ENCODE data around the gene UEVLD.

GRCh38 chr11:18599739-18600230, 11.3 kb upstream of the UEVLD start, which contains the start of gene MISFA:
- TF ChIP-seq, protein P1, sequence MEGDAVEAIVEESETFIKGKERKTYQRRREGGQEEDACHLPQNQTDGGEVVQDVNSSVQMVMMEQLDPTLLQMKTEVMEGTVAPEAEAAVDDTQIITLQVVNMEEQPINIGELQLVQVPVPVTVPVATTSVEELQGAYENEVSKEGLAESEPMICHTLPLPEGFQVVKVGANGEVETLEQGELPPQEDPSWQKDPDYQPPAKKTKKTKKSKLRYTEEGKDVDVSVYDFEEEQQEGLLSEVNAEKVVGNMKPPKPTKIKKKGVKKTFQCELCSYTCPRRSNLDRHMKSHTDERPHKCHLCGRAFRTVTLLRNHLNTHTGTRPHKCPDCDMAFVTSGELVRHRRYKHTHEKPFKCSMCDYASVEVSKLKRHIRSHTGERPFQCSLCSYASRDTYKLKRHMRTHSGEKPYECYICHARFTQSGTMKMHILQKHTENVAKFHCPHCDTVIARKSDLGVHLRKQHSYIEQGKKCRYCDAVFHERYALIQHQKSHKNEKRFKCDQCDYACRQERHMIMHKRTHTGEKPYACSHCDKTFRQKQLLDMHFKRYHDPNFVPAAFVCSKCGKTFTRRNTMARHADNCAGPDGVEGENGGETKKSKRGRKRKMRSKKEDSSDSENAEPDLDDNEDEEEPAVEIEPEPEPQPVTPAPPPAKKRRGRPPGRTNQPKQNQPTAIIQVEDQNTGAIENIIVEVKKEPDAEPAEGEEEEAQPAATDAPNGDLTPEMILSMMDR (IDR thresholded peaks at IDR 0.05) = no peak
- TF ChIP-seq POLR2A (IDR thresholded peaks at IDR 0.05) = no peak

Data from esophagus squamous epithelium (tissue), 4 donors.